ENCODE measurements around the gene CD28.

CD28 gene

DNA sequence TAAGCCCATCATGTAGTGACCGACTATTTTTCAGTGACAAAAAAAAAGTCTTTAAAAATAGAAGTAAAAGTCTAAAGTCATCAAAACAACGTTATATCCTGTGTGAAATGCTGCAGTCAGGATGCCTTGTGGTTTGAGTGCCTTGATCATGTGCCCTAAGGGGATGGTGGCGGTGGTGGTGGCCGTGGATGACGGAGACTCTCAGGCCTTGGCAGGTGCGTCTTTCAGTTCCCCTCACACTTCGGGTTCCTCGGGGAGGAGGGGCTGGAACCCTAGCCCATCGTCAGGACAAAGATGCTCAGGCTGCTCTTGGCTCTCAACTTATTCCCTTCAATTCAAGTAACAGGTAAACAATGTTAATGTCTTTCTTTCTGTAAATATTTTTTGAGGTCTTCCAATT is at the start of gene CD28:
Gene CD28, plus strand, starts transcription at position 237 of the 400 bp plus-strand sequence. Its CDS starts 58 bp downstream, at position 295.
- DNase-seq (ENCODE audit: low spot score), result no peak

DNA sequence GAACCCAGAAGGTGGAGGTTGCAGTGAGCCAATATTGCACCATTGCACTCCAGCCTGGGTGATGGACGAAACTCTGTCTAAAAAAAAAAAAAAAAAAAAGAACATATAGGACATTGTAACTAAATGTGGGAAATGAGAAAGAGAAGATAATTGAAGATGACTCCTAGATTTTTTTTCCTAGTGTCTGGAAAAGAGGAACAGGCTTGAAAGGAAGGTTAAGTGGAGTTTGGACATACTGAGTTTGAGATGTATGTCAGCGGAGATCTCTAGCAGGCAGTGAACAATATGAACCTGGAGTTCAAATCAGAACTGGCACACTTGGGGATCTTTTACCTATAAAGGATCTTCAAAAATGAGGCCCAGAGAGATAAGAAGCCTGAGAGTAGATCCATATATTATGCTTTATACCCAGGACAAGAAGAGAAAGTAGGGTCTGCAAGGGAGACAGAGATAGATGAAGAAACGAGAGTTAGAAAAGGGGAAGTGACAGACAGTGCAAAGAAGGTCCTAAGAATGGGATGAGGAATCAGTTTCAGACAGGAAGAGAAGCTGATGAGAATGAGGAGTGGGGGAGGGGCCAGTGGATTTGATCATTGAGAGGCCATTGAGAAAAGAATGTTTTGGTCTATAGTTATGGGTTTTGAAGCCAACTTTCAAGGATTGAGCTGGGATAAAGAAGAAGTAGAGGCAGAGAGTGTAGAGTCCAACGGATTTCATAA is 46.9 kb upstream of the CD28 start:
- no peak for DNase-seq (ENCODE audit: low spot score)

DNA sequence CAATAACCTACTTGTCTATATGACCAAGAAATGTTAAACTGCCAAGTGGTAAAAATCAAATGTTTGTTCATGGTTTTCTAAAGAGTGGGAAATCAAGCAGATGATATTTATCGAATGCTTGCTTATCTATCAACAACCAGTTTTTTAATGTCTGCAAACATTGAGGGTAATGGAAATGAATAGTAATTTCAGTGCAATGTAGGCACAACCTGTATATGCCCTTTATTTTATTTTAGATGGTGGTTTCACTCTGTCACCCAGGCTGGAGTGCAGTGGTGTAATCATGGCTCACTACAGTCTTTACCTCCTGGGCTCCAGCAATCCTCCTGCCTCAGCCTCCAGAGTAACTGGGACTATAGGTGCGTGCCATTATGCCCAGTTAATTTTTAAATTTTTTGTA is 46.0 kb upstream of the CD28 start:
- DNase-seq (ENCODE audit: low spot score), result no peak

DNA sequence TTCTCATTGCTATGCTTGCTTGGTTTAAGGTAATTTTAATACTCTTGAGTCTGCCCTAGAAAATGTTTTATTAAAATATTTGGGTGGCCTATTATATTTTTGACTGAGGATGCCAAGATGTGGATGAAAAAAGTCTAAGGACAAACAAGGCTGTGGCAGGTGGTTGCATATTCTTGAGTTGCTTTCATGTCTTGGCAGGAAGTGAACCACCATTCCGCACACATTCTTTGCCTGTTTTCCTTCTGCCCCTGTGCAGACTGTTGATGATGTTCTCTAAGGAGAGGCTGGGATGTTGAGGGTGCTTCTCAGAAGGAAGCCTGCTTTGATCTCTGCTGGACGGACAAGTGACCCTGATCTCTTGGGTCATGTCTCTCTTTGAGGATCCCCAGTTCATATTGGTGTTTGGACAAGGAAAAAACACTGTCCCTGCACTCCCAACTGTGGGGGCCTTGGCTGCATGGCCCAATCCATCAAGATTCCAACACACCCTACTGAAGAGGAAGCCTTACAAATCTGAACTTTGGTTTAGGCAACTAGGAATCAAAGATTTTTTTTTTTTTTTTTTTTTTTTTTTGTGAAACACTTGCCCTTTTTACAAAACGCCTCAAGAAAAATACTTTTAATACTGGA is 45.0 kb upstream of the CD28 start:
- no peak for DNase-seq (ENCODE audit: low spot score)

DNA sequence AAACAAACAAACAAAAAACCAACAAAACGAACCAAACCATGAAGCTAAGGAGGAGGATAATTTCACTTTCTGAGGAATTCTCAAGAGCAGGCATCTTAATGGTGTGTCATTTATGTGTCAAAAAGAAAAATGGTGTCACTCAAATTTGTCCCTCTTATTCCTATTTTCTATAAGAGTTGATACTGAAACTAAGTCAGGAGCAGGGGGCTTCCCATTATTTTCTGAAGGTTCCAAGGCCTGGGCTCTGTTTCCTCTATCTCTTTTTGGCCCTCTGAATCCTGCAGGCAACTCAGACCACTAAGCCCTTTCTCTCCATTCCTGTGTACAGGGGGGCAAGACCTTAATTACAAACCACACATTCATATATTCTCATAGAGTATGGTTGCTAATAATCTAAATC is 44.0 kb upstream of the CD28 start:
- no peak for DNase-seq (ENCODE audit: low spot score)

DNA sequence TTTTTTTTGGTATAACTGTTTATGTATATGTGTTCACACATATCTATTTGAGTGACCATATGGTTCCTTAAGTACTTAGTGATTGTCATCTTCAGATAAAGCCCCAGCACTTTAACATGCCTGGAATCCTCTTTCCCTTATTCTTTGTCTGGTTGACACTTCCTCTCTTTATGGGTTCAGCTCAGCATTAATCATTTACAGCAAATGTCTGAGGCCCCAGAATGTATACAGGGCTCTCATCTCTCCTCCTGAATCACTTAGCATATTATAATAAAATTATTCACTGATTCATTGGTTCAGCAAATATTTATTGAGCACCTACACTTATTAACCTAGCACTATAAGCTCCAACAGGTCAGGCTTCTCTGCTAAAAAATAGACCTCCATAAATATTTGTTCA is 43.5 kb upstream of the CD28 start:
- no peak for DNase-seq (ENCODE audit: low spot score)

DNA sequence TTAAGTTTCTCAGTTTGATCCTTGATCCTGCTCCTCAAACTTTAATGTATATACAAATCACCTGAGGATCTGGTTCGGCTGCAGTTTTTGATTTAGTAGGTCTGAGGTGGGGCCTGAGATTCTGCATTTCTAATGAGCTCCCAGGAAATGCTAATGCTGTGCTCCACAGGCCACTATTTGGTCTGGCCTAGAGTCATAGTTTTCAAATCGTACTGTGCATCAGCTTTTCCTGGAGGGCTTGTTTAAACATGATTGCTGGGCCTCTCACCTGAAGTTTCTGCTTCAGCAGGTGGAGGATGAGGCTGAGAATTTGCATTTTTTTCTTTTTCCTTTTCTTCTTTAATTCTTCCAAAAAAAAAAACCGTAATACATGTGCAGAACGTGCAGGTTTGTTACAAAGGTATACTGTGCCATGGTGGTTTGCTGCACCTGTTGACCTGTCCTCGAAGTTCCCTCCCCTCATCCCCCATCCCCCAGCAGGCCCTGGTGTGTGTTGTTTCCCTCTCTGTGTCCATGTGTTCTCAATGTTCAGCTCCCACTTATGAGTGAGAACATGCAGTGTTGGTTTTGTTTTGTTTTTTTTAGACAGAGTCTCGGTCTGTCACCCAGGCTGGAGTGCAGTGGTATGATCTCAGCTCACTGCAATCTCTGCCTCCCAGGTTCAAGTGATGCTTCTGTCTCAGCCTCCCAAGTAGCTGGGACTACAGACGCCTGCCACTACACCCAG is 42.2 kb upstream of the CD28 start:
- no peak for DNase-seq (ENCODE audit: low spot score)

DNA sequence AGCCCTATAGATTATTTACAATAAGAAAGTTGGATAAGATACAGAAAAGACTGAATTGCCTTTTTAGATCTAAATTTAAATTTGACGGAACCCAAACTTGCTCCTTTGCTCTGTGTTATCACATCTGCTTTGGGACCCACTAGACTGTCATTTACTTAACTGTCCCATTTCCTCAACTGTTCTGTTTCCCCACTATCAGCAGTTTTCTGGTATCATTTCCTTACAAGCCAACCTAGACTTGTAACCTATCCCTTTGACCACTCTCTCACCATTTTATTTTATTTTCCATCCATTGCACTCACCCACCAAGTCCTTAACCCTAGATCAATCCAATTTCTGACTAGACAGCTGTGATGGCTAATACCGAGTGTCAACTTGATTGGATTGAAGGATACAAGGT is 38.6 kb upstream of the CD28 start:
- DNase-seq (ENCODE audit: low spot score), result no peak

DNA sequence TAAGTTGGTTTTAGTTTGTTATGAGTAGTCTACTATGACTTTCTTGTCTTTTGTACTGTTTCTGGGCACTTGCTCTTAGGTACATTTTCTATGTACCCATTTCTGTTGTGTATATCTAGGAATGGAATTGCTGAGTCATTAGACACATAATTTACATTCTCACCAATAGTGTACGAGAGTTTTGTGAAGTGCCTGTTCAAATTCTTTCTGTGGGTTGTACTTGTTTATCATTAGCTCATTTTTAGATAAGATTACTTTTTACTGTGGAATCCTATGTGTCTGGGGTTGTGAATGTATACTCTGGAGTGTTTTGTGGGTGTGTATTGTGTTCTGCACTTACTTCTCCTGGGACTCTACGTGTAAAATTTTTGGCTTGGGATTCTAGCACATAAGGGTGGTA is 36.6 kb upstream of the CD28 start:
- no peak for DNase-seq (ENCODE audit: low spot score)

DNA sequence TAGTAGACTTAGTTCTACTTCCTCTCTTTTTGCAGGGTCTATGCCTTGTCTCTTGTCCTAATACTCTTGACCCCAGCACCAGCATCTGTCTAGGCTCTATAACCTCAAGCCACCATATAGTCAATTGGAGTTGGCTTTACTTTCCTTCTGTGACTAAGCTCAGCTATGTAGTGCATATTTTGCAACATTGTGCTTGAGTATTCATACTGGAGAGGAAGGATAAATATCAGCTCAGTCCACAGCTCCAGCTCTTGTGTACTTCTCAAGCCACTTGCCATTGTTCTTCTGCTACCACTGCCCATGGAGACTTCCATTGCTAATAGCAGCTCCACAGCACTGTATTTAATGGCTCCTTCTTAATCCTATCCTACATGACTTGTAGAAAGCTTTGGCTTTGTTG is 35.5 kb upstream of the CD28 start:
- DNase-seq (ENCODE audit: low spot score), result no peak

DNA sequence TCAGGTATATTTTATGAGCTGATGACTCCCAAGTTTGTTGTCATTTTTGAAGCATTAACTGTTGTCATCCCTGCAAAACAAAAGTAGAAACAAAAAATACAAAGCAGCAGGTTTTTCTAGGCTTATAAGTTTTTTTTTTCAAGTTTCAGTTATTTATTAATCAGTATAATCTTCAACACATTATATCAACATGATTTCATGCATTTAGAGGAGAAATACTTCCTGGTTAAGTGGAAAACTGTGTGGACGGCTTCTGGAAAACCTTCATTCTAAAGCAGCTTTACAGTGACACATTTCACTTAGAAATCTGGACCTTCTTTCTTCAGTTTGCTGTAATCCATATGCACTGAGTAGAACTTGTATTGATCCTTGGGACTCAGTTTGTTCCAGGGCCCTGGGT is 34.6 kb upstream of the CD28 start:
- DNase-seq (ENCODE audit: low spot score), result no peak

DNA sequence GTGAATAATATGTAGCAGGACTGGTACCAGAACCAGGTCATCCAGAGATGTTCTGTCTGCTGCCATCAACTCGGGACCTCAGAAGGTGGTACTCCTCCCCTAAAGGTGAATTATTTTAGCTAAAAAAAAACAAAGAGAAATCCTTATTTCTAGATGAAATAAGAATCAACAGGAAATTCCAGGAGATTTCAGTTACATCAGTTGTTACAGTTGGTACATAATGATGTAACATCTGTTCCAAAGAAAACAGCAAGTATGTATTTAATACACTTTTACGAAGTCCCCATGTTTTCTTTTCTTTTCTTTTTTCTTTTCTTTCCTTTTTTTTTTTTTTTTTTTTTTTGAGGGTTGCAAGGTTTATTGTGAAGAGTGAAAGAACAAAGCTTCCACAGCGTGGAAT is 33.6 kb upstream of the CD28 start:
- no peak for DNase-seq (ENCODE audit: low spot score)

DNA sequence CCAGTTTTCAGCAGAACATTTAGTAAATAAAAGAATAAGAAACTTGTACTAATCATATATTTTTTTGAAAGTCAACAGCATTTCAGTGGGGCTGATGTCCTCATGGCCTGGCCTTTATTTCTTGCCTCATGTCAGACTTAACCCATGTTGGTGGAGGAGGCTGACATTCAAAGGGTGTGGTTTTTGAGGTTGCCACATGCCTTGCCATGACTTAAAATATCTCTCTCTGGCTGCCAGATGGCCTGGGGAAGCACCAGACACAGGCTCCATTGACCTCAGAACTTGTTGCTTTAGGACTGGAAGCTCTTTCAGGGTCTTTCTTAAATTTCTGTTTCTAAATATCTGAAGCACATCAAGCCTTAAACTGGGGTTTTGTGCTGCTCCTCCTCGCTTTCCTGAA is 32.5 kb upstream of the CD28 start:
- peak; percentile 38 for DNase-seq (ENCODE audit: low spot score)

DNA sequence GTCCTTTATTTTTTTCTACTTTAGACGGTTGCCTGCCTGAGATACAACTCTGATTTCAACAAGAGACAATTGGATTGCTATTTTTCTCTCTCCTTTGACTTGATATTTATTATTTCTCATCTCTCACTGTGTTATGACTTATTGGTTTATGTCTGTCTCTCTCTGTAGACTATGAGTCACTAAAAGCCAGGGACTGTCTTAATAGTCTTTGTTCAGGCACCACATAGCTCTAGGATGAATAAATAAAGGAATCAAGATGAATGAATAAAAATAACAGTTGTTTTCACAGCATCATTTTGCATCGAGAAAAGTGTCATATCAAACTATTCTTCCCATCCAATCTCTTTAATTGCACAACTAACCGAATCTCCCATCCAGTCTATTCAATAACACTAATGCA is 31.4 kb upstream of the CD28 start:
- no peak for DNase-seq (ENCODE audit: low spot score)

DNA sequence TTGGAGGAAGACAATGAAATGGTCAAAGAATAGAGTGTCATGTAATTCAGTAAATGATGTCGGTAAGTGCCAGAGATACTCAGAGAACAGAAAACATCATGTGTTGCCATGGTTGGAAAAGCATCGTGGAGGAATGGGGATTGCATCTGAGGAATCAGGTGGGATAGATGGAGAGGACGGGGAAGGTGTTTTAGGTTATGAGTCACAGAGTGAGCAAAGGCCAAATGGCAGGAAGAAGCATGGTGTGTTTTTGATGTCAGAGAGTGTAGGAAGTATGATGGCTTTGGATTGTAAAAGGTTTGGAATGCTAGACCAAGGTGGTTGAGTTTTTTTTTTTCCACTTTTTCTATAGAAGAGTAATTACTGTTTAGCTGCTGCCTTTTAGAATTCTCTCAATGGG is 27.5 kb upstream of the CD28 start:
- peak; percentile 64 for DNase-seq (ENCODE audit: low spot score)

DNA sequence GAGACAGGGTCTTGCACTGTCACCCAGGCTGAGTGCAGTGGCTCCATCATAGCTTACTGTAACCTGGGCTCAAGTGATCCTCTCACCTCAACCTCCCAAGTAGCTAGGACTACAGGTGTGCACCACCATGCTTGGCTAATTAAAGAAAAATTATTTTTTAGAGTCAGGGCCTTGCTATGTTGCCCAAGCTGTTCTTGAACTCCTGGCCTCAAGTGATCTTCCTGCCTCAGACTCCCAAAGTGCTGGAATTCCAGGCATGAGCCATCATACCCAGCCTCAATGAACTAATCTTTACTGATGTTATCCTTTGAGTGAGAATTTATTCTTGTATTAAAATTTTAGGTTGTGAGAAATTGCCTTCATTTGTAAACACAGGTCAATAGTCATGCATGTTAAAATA is 27.0 kb upstream of the CD28 start:
- DNase-seq (ENCODE audit: low spot score), result no peak

DNA sequence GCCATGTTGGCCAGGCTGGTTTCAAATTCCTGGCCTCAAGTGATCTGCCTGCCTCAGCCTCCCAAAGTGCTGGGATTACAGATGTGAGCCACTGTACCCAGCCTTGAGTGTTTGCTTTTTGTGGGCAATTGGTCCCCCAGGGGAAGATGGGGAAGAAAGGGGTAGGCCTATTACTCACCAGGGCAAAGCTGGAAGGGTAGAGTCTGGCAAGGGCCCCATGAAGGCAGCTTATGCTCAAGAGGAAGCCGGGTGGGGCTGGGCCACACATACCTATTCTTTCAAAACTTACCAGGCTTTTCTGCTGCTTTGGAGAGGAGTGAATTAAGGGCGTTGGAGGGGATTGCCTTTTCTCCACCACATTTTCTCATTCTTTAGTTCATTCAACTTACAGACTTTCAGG is 24.5 kb upstream of the CD28 start:
- no peak for DNase-seq (ENCODE audit: low spot score)

DNA sequence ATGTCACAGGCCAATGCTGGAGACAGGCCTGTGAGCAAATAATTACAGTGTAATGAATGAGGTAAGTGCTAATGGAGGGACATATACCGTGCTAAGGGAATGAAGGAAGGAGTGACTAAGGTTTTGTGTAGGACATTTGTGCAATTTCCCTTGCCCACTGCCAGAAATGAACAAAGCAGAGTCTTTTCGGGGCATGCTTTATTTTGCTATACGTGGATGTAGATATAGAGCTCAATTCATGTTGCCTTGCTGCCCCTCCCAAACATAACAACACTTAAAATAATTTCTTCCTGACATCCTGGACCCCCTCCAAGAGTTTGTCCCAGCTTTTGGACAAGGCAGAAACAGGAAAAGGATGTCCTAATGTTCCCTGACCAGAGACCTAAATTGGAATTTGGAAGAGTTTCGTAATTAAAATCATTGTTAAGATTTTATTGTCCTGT is 23.7 kb upstream of the CD28 start:
- no peak for DNase-seq (ENCODE audit: low spot score)

DNA sequence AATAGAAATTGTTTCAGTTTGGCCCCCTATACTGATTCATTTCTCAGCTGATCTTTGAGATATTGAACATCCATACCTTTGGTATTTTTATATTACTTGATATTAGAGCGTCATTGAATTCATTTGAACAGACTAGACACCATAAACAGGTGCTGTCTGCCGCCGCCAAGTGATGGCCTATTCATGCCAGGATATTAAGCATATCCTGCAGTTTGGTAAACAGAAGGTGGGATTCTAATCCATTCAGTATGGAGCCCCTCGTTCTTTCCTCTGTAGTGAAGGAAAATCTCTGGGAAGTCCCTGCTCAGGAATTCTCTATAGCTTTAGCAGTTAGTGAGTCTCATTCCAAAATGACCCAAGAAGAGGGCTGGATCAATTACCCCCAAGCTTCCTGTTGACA is 23.0 kb upstream of the CD28 start:
- DNase-seq (ENCODE audit: low spot score), result no peak

DNA sequence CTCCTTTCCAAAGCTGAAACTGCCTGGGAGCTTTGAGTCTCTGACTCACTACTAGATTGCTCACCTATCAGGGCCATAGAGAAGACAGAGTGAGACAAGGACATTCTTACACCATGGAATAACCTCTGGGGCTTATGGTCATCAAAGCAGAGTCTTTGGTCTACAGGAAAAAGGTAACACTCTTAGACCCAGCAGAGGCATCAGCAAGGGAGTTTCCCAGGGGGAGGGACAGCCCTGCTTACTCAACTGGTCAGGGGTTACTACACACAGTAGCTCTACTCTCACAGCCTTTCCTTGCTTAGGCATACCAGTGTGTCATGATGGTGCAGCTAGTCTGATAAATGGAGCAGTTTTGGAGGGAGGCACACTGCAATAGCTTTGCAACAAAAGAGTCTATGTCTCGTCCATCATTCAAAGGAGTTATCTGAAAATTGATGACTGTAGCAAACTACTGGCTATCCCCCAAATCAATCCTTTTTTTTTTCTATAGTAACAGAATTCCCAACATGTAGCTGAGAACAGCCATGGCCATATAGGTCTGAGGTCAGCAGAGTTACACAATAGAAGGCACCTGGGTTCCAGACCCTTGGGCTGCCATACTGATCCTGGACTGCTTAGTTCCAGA is 22.4 kb upstream of the CD28 start:
- peak; percentile 16 for DNase-seq (ENCODE audit: low spot score)

DNA sequence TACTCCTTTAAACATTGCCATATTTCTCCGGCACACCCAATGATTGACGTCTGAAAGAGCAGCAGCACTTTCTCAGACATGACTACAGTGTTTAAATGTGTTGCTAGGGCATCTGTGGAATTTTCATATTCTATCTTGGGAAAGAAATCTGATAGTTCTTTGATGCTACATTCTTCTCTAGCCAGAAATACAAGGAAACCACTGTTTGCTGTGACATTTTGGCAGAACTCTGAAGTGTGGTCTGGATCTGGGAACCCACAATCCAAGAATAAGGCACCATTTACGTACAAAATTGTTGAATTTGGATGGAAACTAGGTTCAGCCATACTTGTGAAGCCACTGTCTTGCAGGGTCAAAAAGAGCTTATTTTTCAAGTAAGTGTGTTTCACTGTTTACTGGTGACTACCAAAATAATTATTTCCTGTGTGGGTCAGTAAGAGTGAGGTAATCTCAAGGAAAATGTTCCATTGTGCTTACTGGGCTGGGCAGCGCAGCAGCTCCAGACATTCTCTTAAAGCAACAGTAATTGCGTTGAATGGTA is 21.3 kb upstream of the CD28 start:
- no peak for DNase-seq (ENCODE audit: low spot score)

DNA sequence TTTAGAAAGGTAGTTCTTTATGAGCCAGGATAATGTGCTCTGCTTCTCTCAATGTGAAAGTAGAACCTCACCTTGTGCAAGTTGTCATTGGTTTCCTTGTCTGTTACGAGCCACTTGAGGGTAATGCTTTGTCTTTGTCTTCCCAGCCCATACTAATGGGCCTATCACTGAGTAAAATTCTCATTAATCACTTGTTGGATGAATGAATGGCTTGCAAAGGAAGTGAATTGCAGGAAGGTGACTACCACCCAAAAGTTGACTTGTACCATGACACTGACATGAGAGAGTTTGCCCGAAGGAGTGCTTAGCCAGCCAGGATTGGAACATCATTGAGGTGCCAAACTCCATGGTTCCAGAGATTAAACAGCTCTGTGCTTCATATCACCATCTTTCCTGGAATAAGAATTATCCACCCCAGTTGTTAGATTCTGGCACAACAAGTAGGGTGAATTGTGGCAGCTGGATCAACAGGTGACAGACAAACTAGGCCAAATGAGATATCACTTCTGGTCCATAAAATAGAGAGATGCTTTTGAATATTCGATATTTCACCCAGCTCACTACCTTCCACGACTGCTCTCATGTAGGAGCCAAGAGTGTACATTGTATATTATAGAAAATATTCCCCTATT is 20.5 kb upstream of the CD28 start:
- no peak for DNase-seq (ENCODE audit: low spot score)

Data from SW480 (cell line).